ENCODE measurements around the gene RBM47. TPM values are rescaled to one million over a fixed set of nuclear protein-coding genes. Genes with fewer than 3 reads are reported as not detected.
"Not testable (repeated sequence)": the region's sequence is repeated elsewhere in the genome, so short reads cannot be mapped to it uniquely, and the experiment has no call there.

The RBM47 gene
- total and polyA plus RNA-seq, 8 donors: 21.9 to 110 (median 28.0) TPM

GRCh38 chr4:40552536-40552935, 77.1 kb downstream of the RBM47 start:
- ATAC-seq (no peak), DNase-seq (no peak)
- H3K4me1 ChIP-seq: peaks cover 0 to 96% of the 10 kb centered on the region in 2 donors
- H3K27me3 ChIP-seq: no peaks in the 10 kb centered on the region
- intact Hi-C loops (cut with DNase I): no loop called here
- peaks cover 0 to 9% of the 10 kb centered on the region in 2 donors for H3K36me3 ChIP-seq
- no peak overlapping the region for H3K4me3 ChIP-seq
- no peaks in the 10 kb centered on the region for H3K9me3 ChIP-seq
- H3K27ac ChIP-seq: peak overlapping the region in 1 of 2 donors; percentile 91
- no peak for TF ChIP-seq CTCF (IDR thresholded peaks at IDR 0.05)

- H3K27ac ChIP-seq: peak overlapping the region; percentile 77 to 91
- peaks cover 0 to 96% of the 10 kb centered on the region in 2 donors for H3K4me1 ChIP-seq
- H3K27me3 ChIP-seq; H3K36me3 ChIP-seq; DNase-seq; intact Hi-C loops (cut with DNase I); ATAC-seq; H3K9me3 ChIP-seq: not testable (repeated sequence)
- peak overlapping the region; percentile 5 to 17 for H3K4me3 ChIP-seq
Observed at GRCh38 chr4:40551568-40552136, 78.0 kb downstream of the RBM47 start.

GRCh38 chr4:40550948-40551462, 78.7 kb downstream of the RBM47 start:
- peak; percentile 18 to 38 for TF ChIP-seq CTCF (IDR thresholded peaks at IDR 0.05)
- DNase-seq (peak in 2 of 4 donors; percentile 49 to 61), ATAC-seq (peak; percentile 70)
- Histone ChIP-seq H3K4me3 (peak overlapping the region; percentile 5 to 17), H3K9me3 (no peaks in the 10 kb centered on the region), H3K27me3 (no peaks in the 10 kb centered on the region), H3K4me1 (peaks cover 0 to 96% of the 10 kb centered on the region in 2 donors), H3K36me3 (peaks cover 0 to 9% of the 10 kb centered on the region in 2 donors), H3K27ac (peak overlapping the region; percentile 77 to 91)
- intact Hi-C loops (cut with DNase I): no loop called here

- H3K27ac ChIP-seq: peak overlapping the region; percentile 77 to 91
- no peak for ATAC-seq
Observed at GRCh38 chr4:40550196-40550595, 79.5 kb downstream of the RBM47 start.

GRCh38 chr4:40548256-40548655, 81.4 kb downstream of the RBM47 start:
- Histone ChIP-seq H3K9me3 (no peaks in the 10 kb centered on the region), H3K36me3 (peaks cover 0 to 24% of the 10 kb centered on the region in 2 donors), H3K27me3 (no peaks in the 10 kb centered on the region), H3K27ac (no peak overlapping the region), H3K4me3 (no peak overlapping the region), H3K4me1 (peaks cover 0 to 71% of the 10 kb centered on the region in 2 donors)
- DNase-seq: no peak
- intact Hi-C loops (cut with DNase I): no loop called here
- no peak for TF ChIP-seq CTCF (IDR thresholded peaks at IDR 0.05)
- ATAC-seq: no peak

More at GRCh38 chr4:40550196-40550595, 79.5 kb downstream of the RBM47 start:
- no peak for DNase-seq
- no peaks in the 10 kb centered on the region for H3K27me3 ChIP-seq
- no peaks in the 10 kb centered on the region for H3K9me3 ChIP-seq
- H3K4me3 ChIP-seq: no peak overlapping the region
- peaks cover 0 to 90% of the 10 kb centered on the region in 2 donors for H3K4me1 ChIP-seq
- H3K36me3 ChIP-seq: peaks cover 0 to 9% of the 10 kb centered on the region in 2 donors
- intact Hi-C loops (cut with DNase I): no loop called here
- no peak for TF ChIP-seq CTCF (IDR thresholded peaks at IDR 0.05)
